Inferior parietal cortex (tissue), 1 donor: ENCODE results near the gene KRTAP3-3.

Experiments used
- DNase-seq: peaks from one replicate; pipeline ENCODE4 v3.0.0-alpha.2; 2016; ENCODE audit errors: extremely low spot score

KRTAP3-3 gene

GRCh38 chr17:40958086-40958953, 35.6 kb downstream of the KRTAP3-3 start:
- DNase-seq: no peak

- DNase-seq: no peak
Observed at GRCh38 chr17:40956401-40957254, 37.3 kb downstream of the KRTAP3-3 start.

GRCh38 chr17:40953881-40954280, 40.1 kb downstream of the KRTAP3-3 start:
- DNase-seq: no peak

GRCh38 chr17:40952661-40953060, 41.3 kb downstream of the KRTAP3-3 start:
- no peak for DNase-seq

- DNase-seq: no peak
Observed at GRCh38 chr17:40952154-40952553, 41.8 kb downstream of the KRTAP3-3 start.

- no peak for DNase-seq
Observed at GRCh38 chr17:40951011-40951622, 42.8 kb downstream of the KRTAP3-3 start.

- DNase-seq: no peak
Observed at GRCh38 chr17:40950176-40950575, 43.8 kb downstream of the KRTAP3-3 start.

GRCh38 chr17:40949418-40949817, 44.5 kb downstream of the KRTAP3-3 start:
- no peak for DNase-seq

GRCh38 chr17:40947929-40948328, 46.0 kb downstream of the KRTAP3-3 start:
- no peak for DNase-seq

GRCh38 chr17:40945414-40945813, 48.5 kb downstream of the KRTAP3-3 start:
- no peak for DNase-seq

GRCh38 chr17:40944531-40944930, 49.4 kb downstream of the KRTAP3-3 start:
- DNase-seq: no peak
